Right cardiac atrium (tissue), 5 donors: ENCODE measurements around the gene PTCD3. TPM values are rescaled to one million over a fixed set of nuclear protein-coding genes. Genes with fewer than 3 reads are reported as not detected.

Experiments used
- ATAC-seq, 2 donors: fragments of 200-7000 bp; cut with Tn5 transposase; one replicate each; pipeline versions ENCODE4 v1.8.0 to v1.9.1; 2020; ENCODE audit warnings: moderate library complexity in 2 of 2, mild to moderate bottlenecking in 1 of 2
- DNase-seq, 3 donors: peaks; one replicate each; pipeline ENCODE4 v3.0.0-alpha.2; 2020
- H3K27ac ChIP-seq: one replicate; pipeline ENCODE4 v1.5.1; 2013; ENCODE audit warnings: mild to moderate bottlenecking, low read length, control low read depth, moderate library complexity
- H3K27me3 ChIP-seq: one replicate; pipeline ENCODE4 v1.6.1; 2013; ENCODE audit not compliant: control insufficient read depth, insufficient read depth
- H3K4me1 ChIP-seq: one replicate; pipeline ENCODE4 v1.6.1; 2013; ENCODE audit warnings: low read length; ENCODE audit not compliant: control insufficient read depth, insufficient read depth
- H3K4me3 ChIP-seq: one replicate; pipeline ENCODE4 v1.5.1; 2013; ENCODE audit warnings: low read length, control low read depth
- H3K9me3 ChIP-seq: one replicate; pipeline ENCODE4 v1.6.1; 2013; ENCODE audit warnings: low read length; ENCODE audit not compliant: control insufficient read depth
- WGBS: extraction: QIAGEN DNeasy Blood & Tissue Kit; methylation state at CpG from one replicate; pipeline ENCODE4 v1.1.7; 2013; 5-methylcytosine and 5-hydroxymethylcytosine counted together
- intact Hi-C, 4 donors: fragments of 100-400 bp; cut with DNase I; formaldehyde crosslinking; loops; one replicate each; pipeline versions ENCODE4 v1.11.0 to v1.14.0; 2022 to 2023
- polyA plus RNA-seq: library from polyadenylated mRNA; stranded (reverse); fragments of 200-250 nt; gene quantifications from one replicate; pipeline ENCODE4 v1.2.3, GENCODE V29; 2013
- total RNA-seq, 4 donors: library from RNA; stranded (reverse); fragmentation: NEBNext Ultra II Directional; extraction: Animal tissue kit (Norgen Biotek cat#: 25700); gene quantifications; one replicate each; pipeline ENCODE4 v1.2.1, GENCODE V29; 2021
- donor health status: healthy with polysubstance abuse.
- donor health status: DM: no; HTN: yes; CAD: no.
- donor health status: DM: no; HTN: no; CAD: no.
- donor health status: DM: no; HTN: yes; CAD: no; lungs with severe emphysema.
- donor health status: DM: yes; HTN: yes; CAD: no.

Gene PTCD3
- total and polyA plus RNA-seq, 5 donors = 38.1 to 112 (median 103) TPM

DNA sequence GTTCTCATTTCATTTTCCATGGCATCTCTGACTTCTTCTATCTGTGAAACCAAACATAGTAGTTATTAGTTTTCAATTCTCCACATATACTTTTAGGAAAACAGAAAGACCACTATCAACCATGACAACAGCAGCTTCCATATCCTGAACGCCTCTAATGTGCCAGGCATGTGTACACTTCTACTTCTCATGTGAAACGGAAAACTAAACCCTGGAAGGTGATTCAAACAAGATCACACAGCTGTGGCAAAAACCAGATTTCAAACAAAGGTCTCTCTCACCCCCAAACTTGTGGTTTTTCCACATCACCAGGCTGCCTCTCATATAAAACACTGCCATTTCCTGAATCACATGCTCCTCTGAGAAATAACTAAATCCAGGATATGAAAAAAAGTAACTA, 41.8 kb downstream of the PTCD3 start:
- Histone ChIP-seq H3K4me3 (no peak overlapping the region), H3K27me3 (no peaks in the 10 kb centered on the region), H3K4me1 (no peaks in the 10 kb centered on the region), H3K27ac (no peak overlapping the region), H3K9me3 (no peaks in the 10 kb centered on the region)
- WGBS = 92% methylated on average over 2 of the region's 2 CpGs
- ATAC-seq (no peak), DNase-seq (no peak)
- intact Hi-C loops = no loop called here

DNA sequence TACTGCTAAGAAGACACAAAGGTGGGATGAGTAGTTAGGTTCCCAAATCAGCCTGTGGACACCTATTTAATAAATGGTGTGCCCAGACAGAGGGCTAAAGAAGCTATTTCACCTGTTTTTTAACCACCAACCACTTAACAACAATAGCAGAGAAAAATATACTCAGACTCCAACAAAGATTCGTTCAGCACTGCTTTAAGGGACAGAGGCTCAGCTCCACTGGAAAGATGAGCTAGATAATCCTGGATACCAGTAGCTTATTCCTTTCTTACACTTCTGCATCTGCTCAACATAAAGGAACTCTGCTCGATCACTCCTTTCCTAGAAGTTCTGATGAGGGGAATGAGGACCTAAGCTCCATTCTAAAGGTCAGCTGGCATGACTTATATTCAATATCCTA, 44.5 kb downstream of the PTCD3 start:
- 95% methylated on average over 2 of the region's 2 CpGs for WGBS
- Histone ChIP-seq H3K27ac (no peak overlapping the region), H3K4me3 (no peak overlapping the region), H3K4me1 (no peaks in the 10 kb centered on the region), H3K9me3 (no peaks in the 10 kb centered on the region), H3K27me3 (no peaks in the 10 kb centered on the region)
- ATAC-seq (no peak), DNase-seq (no peak)
- intact Hi-C loops = no loop called here

DNA sequence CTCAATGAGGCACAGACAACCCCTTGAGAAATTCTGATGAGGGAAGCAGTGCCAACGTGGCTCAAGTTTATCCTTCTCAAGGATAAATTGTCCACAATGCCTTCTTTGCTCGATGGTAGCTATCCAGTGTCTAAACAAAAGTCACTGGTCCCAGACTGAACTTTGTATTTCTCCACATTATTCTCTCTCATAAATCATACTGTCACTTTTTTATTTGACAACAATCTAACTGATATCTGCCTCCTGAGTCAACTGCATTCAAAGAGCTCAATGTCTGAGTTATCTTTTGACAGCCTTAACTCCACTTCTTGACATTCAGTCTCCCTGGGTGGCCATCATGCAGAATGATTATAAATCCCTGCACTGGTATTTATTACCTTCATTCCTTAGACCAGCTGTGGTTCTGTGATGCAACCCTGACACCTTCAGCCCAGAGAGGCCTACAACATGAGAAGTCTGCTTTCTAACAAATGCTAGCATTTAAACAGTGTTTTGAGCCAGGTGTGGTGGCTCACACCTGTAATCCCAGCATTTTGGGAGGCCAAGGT, 51.0 kb downstream of the PTCD3 start:
- 89% methylated on average over 2 of the region's 2 CpGs for WGBS
- no peak for ATAC-seq
- intact Hi-C loops = no loop called here
- no peaks in the 10 kb centered on the region for H3K4me1 ChIP-seq
- H3K27ac ChIP-seq = no peak overlapping the region
- no peak overlapping the region for H3K4me3 ChIP-seq
- DNase-seq = no peak
- H3K27me3 ChIP-seq = no peaks in the 10 kb centered on the region
- no peaks in the 10 kb centered on the region for H3K9me3 ChIP-seq

DNA sequence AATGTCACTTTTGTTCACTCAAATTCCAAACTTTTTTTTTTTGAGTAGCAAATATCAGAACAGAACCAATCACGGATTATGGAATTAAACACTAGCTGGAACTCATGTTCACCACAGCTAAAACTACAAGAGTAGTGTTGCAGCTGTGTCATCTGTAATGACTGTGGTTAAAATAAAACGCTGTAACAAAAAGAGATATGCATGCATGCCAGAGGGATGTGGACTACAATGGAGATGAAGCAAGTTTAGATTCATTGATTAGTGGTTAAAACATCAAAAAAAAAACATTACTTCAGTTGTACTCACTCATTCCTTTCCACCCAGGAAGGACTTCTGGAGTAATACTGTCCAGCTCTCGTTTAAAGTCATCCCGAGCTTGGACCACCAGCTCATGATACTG, 52.3 kb downstream of the PTCD3 start:
- intact Hi-C loops = no loop called here
- WGBS = 92% methylated on average over 4 of the region's 4 CpGs
- H3K4me3 ChIP-seq = no peak overlapping the region
- no peak for DNase-seq
- H3K4me1 ChIP-seq = no peaks in the 10 kb centered on the region
- H3K27ac ChIP-seq = no peak overlapping the region
- no peaks in the 10 kb centered on the region for H3K27me3 ChIP-seq
- H3K9me3 ChIP-seq = no peaks in the 10 kb centered on the region
- ATAC-seq = no peak

DNA sequence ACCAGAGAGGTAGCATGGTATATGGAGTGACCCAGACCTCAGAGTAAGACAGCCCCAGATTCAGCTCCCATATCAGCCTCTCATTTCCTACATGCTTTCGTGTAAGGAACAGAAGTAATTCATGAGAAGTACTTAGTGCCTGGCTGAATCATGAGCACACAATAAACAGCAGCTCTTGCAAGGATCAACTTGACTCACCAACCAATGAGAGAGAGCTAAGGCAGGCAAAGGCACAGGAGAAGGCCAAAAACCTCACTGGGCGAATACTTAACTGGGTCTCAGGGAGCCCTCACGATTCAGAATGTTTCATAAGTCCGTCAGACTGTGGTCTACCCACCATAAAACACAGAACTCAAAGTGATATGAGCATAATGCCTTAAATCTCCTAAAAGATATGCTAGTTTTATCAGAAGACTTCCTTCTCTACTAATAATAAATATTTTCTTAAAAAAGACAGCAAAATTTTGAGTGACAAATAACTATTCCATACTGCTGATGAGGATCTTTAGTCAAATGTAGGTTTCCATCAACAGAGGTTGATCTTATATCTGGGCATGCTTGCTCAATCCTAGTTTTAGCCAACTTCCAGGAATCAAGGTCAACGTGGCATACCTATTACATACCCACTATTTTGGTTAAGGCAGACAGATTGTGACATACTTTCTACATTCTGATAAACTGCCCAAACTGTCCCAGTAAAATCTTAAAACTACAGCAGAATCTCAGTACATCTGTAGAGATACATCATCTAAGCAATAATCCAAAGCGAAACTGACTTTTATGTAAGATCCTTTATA, 54.3 kb downstream of the PTCD3 start:
- WGBS = 92% methylated on average over 6 of the region's 6 CpGs
- H3K4me1 ChIP-seq = no peaks in the 10 kb centered on the region
- no peak for DNase-seq
- no peak overlapping the region for H3K27ac ChIP-seq
- H3K27me3 ChIP-seq = no peaks in the 10 kb centered on the region
- H3K4me3 ChIP-seq = no peak overlapping the region
- no peak for ATAC-seq
- H3K9me3 ChIP-seq = no peaks in the 10 kb centered on the region
- intact Hi-C loops = no loop called here

DNA sequence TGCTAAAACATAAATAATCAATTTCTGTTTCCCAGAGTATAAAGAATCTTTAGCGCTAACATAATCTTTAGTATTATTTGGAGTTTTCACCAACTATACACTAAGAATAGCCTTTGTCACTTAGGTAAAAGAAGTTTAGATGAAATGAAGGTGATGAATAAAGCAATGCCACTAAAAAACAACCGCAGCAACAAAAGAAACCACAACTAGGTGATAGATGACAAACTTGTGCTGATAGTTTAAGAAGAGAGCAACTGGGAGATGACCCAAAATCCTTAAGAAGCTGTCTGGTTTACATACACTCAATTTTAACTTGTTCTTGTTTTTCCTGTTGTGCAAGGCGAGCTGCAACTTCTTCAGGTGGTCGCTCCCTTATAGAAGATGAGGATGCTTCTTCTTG, 64.4 kb downstream of the PTCD3 start:
- 99% methylated on average over 4 of the region's 4 CpGs for WGBS
- Histone ChIP-seq H3K27ac (no peak overlapping the region), H3K4me1 (no peaks in the 10 kb centered on the region), H3K27me3 (no peaks in the 10 kb centered on the region), H3K4me3 (no peak overlapping the region), H3K9me3 (no peaks in the 10 kb centered on the region)
- ATAC-seq (no peak), DNase-seq (no peak)
- intact Hi-C loops = loop anchor here in 1 of 4 donors (10.0 kb wide), 1 partner anchor 46 kb away; no protein-coding TSS in a partner anchor

DNA sequence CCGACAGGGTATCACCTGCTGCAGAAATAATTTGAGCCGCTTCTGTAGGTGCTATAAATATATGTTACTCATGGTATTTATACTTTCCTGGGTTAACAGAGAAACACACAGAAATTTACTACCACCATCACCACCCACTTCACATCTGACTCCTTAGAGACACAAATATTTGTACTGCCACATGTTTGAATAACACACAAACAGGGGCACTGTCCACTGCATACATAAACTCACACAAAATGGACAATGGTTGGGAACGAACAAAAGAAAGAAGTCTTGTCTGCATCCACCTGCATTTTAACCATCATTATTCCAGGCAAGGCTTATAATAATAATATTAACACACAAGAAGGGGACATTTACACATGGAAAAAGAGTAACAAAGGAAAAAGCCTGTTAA, 65.3 kb downstream of the PTCD3 start:
- H3K27me3 ChIP-seq = no peaks in the 10 kb centered on the region
- intact Hi-C loops = loop anchor here in 1 of 4 donors (10.0 kb wide), 1 partner anchor 46 kb away; no protein-coding TSS in a partner anchor
- ATAC-seq (no peak), DNase-seq (no peak)
- H3K27ac ChIP-seq = no peak overlapping the region
- WGBS = 81% methylated on average over 3 of the region's 3 CpGs
- no peaks in the 10 kb centered on the region for H3K9me3 ChIP-seq
- H3K4me3 ChIP-seq = no peak overlapping the region
- H3K4me1 ChIP-seq = no peaks in the 10 kb centered on the region

DNA sequence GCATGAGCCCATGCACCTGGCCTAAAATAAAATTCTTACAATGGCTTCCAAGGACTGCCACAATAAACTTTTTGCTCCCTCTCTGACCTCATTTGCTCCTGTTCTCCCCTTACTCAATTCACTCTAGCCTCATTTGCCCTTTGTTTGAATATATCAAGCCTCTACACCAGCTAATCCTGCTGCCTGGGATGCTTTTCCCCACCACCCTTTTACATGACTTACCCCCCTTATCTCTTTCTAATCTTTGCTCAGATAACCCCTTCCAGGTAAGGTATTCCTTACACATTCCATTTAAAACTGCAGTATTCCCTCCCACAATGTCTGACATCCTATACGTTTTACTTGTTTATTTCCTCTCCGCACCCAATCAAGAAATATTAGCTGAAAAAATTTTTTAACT, 66.6 kb downstream of the PTCD3 start:
- intact Hi-C loops = loop anchor here in 1 of 4 donors (10.0 kb wide), 1 partner anchor 48 kb away; no protein-coding TSS in a partner anchor
- Histone ChIP-seq H3K27me3 (no peaks in the 10 kb centered on the region), H3K9me3 (no peaks in the 10 kb centered on the region), H3K4me3 (no peak overlapping the region), H3K27ac (no peak overlapping the region), H3K4me1 (no peaks in the 10 kb centered on the region)
- WGBS = 93% methylated on average over 2 of the region's 2 CpGs
- no peak for DNase-seq
- ATAC-seq = no peak

DNA sequence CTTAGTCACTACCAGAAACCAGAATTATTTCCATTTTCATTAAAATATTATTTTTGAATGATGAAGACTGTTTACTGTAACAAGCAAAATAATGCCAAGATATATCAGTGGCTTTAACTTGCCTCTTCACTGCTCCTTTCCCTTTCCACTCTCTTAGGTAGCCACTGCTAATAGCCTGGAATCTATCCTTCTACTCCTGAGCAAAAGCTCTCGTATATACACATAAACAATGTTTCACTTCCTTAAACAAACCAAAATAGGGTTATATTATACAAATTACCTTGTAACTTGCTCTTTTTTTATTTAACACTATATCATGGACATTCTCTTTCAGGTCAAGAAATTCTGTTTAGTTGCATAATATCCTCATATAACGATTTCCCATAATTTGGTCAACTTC, 68.4 kb downstream of the PTCD3 start:
- 64% methylated on average over 2 of the region's 2 CpGs for WGBS
- ATAC-seq = no peak
- H3K4me1 ChIP-seq = no peaks in the 10 kb centered on the region

DNA sequence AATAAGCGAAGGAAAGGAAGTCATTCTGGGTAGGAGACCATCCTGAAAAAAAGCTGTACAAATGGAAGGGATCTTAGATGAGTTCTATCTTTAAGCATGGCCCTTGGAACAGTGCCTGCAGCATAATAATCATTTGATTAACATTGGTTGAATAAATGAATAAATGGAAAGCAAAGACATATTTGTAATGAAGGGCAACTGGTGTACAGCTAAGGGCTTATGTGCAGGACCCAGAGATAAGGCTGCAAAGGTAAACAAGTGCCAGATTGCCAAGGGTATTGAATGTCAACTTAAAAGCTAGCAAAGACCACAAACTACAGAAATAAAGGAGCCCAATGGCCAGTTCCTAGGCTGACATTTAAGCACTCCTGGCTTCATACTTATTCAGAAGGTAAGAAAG, 69.8 kb downstream of the PTCD3 start:
- intact Hi-C loops = loop anchor here in 1 of 4 donors (10.0 kb wide), 1 partner anchor 51 kb away; no protein-coding TSS in a partner anchor
- H3K9me3 ChIP-seq = no peaks in the 10 kb centered on the region
- no peak for ATAC-seq
- H3K27me3 ChIP-seq = no peaks in the 10 kb centered on the region
- no peak overlapping the region for H3K27ac ChIP-seq
- DNase-seq = no peak
- H3K4me1 ChIP-seq = no peaks in the 10 kb centered on the region
- WGBS = 87% methylated on average over 1 of the region's 1 CpG
- H3K4me3 ChIP-seq = no peak overlapping the region

More for the DNA sequence above, 68.4 kb downstream of the PTCD3 start:
- Histone ChIP-seq H3K4me3 (no peak overlapping the region), H3K27me3 (no peaks in the 10 kb centered on the region), H3K9me3 (no peaks in the 10 kb centered on the region), H3K27ac (no peak overlapping the region)
- intact Hi-C loops = loop anchor here in 1 of 4 donors (10.0 kb wide), 1 partner anchor 50 kb away; no protein-coding TSS in a partner anchor
- no peak for DNase-seq

DNA sequence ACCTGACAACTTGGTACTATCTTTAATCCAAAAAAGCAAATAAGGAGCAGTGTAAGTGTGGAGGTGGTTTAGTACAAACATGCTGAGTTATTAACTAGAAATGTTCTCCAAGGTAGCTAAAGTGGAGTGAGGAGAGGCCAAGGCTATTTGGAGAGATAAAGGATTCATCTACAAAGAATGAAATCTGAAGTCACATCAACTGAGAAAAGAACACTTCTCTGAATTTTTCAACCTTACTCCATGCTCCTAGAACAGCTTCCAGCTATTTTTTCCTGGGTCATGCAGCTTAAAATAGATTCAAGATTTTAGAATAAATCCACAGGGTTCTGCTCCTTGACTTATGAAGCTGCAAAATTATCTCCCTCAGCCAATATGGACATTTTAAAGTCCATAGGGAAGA, 70.6 kb downstream of the PTCD3 start:
- H3K4me1 ChIP-seq = no peaks in the 10 kb centered on the region
- H3K4me3 ChIP-seq = no peak overlapping the region
- intact Hi-C loops = loop anchor here in 1 of 4 donors (10.0 kb wide), 1 partner anchor 52 kb away; no protein-coding TSS in a partner anchor
- DNase-seq (no peak), ATAC-seq (no peak)
- H3K27ac ChIP-seq = no peak overlapping the region
- H3K27me3 ChIP-seq = no peaks in the 10 kb centered on the region
- H3K9me3 ChIP-seq = no peaks in the 10 kb centered on the region
